Liver (tissue), 9 donors: ENCODE data around the gene IRF2. TPM values are rescaled to one million over a fixed set of nuclear protein-coding genes. Genes with fewer than 3 reads are reported as not detected.

Source experiments
- DNase-seq: peaks from one replicate; pipeline ENCODE4 v3.0.0-alpha.2; 2017; ENCODE audit warnings: low spot score
- H3K27ac ChIP-seq, 2 donors: one replicate each; pipeline ENCODE4 v1.7.0; 2013; ENCODE audit warnings: inconsistent platforms in 2 of 2, low read length in 2 of 2, control low read depth in 1 of 2, low read depth in 1 of 2, mild to moderate bottlenecking in 1 of 2
- H3K27me3 ChIP-seq, 4 donors: one replicate each; pipeline versions ENCODE4 v1.6.1 to v1.7.0; 2013; ENCODE audit warnings: low read length in 3 of 4, inconsistent platforms in 1 of 4, mild to moderate bottlenecking in 1 of 4, moderate library complexity in 1 of 4; ENCODE audit not compliant: control insufficient read depth in 4 of 4, insufficient read depth in 4 of 4
- H3K36me3 ChIP-seq, 4 donors: one replicate each; pipeline versions ENCODE4 v1.6.1 to v1.7.0; 2013; ENCODE audit warnings: low read length in 3 of 4, mild to moderate bottlenecking in 3 of 4, low read depth in 1 of 4, moderate library complexity in 1 of 4; ENCODE audit not compliant: control insufficient read depth in 4 of 4, insufficient read depth in 3 of 4
- H3K4me1 ChIP-seq, 4 donors: one replicate each; pipeline versions ENCODE4 v1.6.1 to v1.7.0; 2013; ENCODE audit warnings: low read length in 3 of 4, mild to moderate bottlenecking in 3 of 4, moderate library complexity in 1 of 4; ENCODE audit not compliant: control insufficient read depth in 4 of 4, insufficient read depth in 4 of 4
- H3K4me3 ChIP-seq, 3 donors: one replicate each; pipeline versions ENCODE4 v1.6.1 to v1.7.0; 2013; ENCODE audit warnings: low read length in 3 of 3, control low read depth in 1 of 3, low read depth in 1 of 3, mild to moderate bottlenecking in 1 of 3
- H3K9ac ChIP-seq, 2 donors: one replicate each; pipeline ENCODE4 v1.7.0; 2013; ENCODE audit warnings: low read length in 2 of 2, mild to moderate bottlenecking in 2 of 2, moderate library complexity in 2 of 2, control low read depth in 1 of 2, low read depth in 1 of 2
- H3K9me3 ChIP-seq, 4 donors: one replicate each; pipeline versions ENCODE4 v1.6.1 to v1.7.0; 2013; ENCODE audit warnings: low read length in 3 of 4; ENCODE audit not compliant: control insufficient read depth in 4 of 4
- ATF3 ChIP-seq: IDR thresholded peaks from 2 replicates; pipeline ENCODE4 v1.6.1; 2016; ENCODE audit warnings: antibody characterized with exemption
- CTCF ChIP-seq: fragments of 150-350 bp; IDR thresholded peaks from 2 replicates; pipeline ENCODE4 v1.5.1; 2017; ENCODE audit warnings: improper control_type of control experiment, low read depth, low read length; ENCODE audit not compliant: missing input control
- EGR1 ChIP-seq, 2 donors: IDR thresholded peaks; 2 replicates each; pipeline ENCODE4 v1.6.1; 2016 to 2018; ENCODE audit warnings: antibody characterized with exemption in 2 of 2, low read depth in 2 of 2
- FOXA1 ChIP-seq: IDR thresholded peaks from 2 replicates; pipeline ENCODE4 v1.6.1; 2016; ENCODE audit warnings: antibody characterized with exemption
- FOXA2 ChIP-seq: IDR thresholded peaks from 2 replicates; pipeline ENCODE4 v1.6.1; 2016; ENCODE audit warnings: antibody characterized with exemption
- GABPA ChIP-seq, 2 donors: IDR thresholded peaks in 1 of 2; conservative IDR thresholded peaks in 1 of 2; 2 replicates each; pipeline ENCODE4 v1.6.1; 2016; ENCODE audit warnings: antibody characterized with exemption in 2 of 2, mild to moderate bottlenecking in 1 of 2, moderate library complexity in 1 of 2
- HNF4A ChIP-seq, 2 donors: conservative IDR thresholded peaks; 2 replicates each; pipeline ENCODE4 v1.6.1; 2016; ENCODE audit warnings: antibody characterized with exemption in 2 of 2, mild to moderate bottlenecking in 2 of 2
- HNF4G ChIP-seq: IDR thresholded peaks from 2 replicates; pipeline ENCODE4 v1.6.1; 2016; ENCODE audit warnings: antibody characterized with exemption
- JUND ChIP-seq, 2 donors: IDR thresholded peaks; 2 replicates each; pipeline ENCODE4 v1.6.1; 2016; ENCODE audit warnings: antibody characterized with exemption in 2 of 2
- MAX ChIP-seq: IDR thresholded peaks from 2 replicates; pipeline ENCODE4 v1.6.1; 2016; ENCODE audit warnings: antibody characterized with exemption
- NR2F2 ChIP-seq: IDR thresholded peaks from 2 replicates; pipeline ENCODE4 v1.6.1; 2016; ENCODE audit warnings: antibody characterized with exemption
- RAD21 ChIP-seq, 2 donors: IDR thresholded peaks; 2 replicates each; pipeline ENCODE4 v1.6.1; 2016; ENCODE audit warnings: antibody characterized with exemption in 2 of 2, mild to moderate bottlenecking in 2 of 2
- REST ChIP-seq: IDR thresholded peaks from 2 replicates; pipeline ENCODE4 v1.6.1; 2016; ENCODE audit warnings: antibody characterized with exemption, mild to moderate bottlenecking
- RXRA ChIP-seq, 2 donors: IDR thresholded peaks; 2 replicates each; pipeline ENCODE4 v1.6.1; 2017 to 2018; ENCODE audit warnings: antibody characterized with exemption in 2 of 2, mild to moderate bottlenecking in 1 of 2
- SP1 ChIP-seq: IDR thresholded peaks from 2 replicates; pipeline ENCODE4 v1.6.1; 2018; ENCODE audit warnings: antibody characterized with exemption, mild to moderate bottlenecking
- TAF1 ChIP-seq: conservative IDR thresholded peaks from 2 replicates; pipeline ENCODE4 v1.6.1; 2016; ENCODE audit warnings: antibody characterized with exemption, mild to moderate bottlenecking
- YY1 ChIP-seq: IDR thresholded peaks from 2 replicates; pipeline ENCODE4 v1.6.1; 2016; ENCODE audit warnings: antibody characterized with exemption, mild to moderate bottlenecking
- ZBTB33 ChIP-seq: IDR thresholded peaks from 2 replicates; pipeline ENCODE4 v1.6.1; 2016; ENCODE audit warnings: antibody characterized with exemption
- WGBS: extraction: QIAGEN DNeasy Blood & Tissue Kit; methylation state at CpG from one replicate; pipeline ENCODE4 v1.1.7; 2013; 5-methylcytosine and 5-hydroxymethylcytosine counted together
- polyA plus RNA-seq, 2 donors: library from polyadenylated mRNA; stranded (reverse) in 1 of 2; unstranded in 1 of 2; fragments of 200-250 nt in 1 of 2; fragments of >200 nt in 1 of 2; fragmentation: Nextera tagmentation in 1 of 2; extraction: Ambion mirVana in 1 of 2; gene quantifications; one replicate each; pipeline versions ENCODE4 v1.2.1 to v1.2.3, GENCODE V29; 2013 to 2015
- total RNA-seq, 2 donors: library from RNA; depleted of rRNA; stranded (reverse); fragments of >200 nt; gene quantifications; one replicate each; pipeline ENCODE4 v1.2.3, GENCODE V29; 2014
- donor health status: healthy.
- donor health status: healthy.
- donor health status: healthy.
- donor health status: healthy.
- donor health status: healthy.

IRF2 gene
- total and polyA plus RNA-seq, 4 donors = 12.9 to 25.5 (median 22.2) TPM

- WGBS = 82% methylated on average over 6 of the region's 6 CpGs
- no peak for DNase-seq
Observed at GRCh38 chr4:184363258-184363657, 111.1 kb downstream of the IRF2 start.

GRCh38 chr4:184362396-184362795 is 112.0 kb downstream of the IRF2 start:
- H3K27me3 ChIP-seq = no peaks in the 10 kb centered on the region
- H3K4me3 ChIP-seq = no peak overlapping the region
- 78% methylated on average over 4 of the region's 4 CpGs for WGBS
- no peak overlapping the region for H3K9ac ChIP-seq
- DNase-seq = no peak
- peaks cover 0 to 3% (median 0%) of the 10 kb centered on the region in 4 donors for H3K36me3 ChIP-seq
- H3K9me3 ChIP-seq = no peaks in the 10 kb centered on the region
- TF ChIP-seq FOXA2 (no peak), REST (no peak), RXRA (IDR thresholded peaks at IDR 0.05) (no peak), MAX (no peak), JUND (IDR thresholded peaks at IDR 0.05) (no peak), HNF4A (conservative IDR thresholded peaks at IDR 0.05) (no peak), ZBTB33 (no peak), EGR1 (IDR thresholded peaks at IDR 0.05; ENCODE audit: low read depth in 2 of 2) (no peak), GABPA (IDR thresholded peaks at IDR 0.05 in 1 of 2, conservative IDR thresholded peaks at IDR 0.05 in 1 of 2) (no peak), FOXA1 (no peak), CTCF (no peak), TAF1 (no peak), SP1 (no peak), NR2F2 (no peak), HNF4G (no peak), ATF3 (no peak)
- H3K4me1 ChIP-seq = peaks cover 7 to 13% (median 7%) of the 10 kb centered on the region in 4 donors
- H3K27ac ChIP-seq = no peak overlapping the region

More at GRCh38 chr4:184363258-184363657, 111.1 kb downstream of the IRF2 start:
- peaks cover 0 to 3% (median 1%) of the 10 kb centered on the region in 4 donors for H3K36me3 ChIP-seq
- peaks cover 7 to 13% (median 7%) of the 10 kb centered on the region in 4 donors for H3K4me1 ChIP-seq
- H3K9ac ChIP-seq = no peak overlapping the region
- TF ChIP-seq FOXA1 (no peak), NR2F2 (no peak), RAD21 (IDR thresholded peaks at IDR 0.05) (no peak), CTCF (no peak), HNF4A (conservative IDR thresholded peaks at IDR 0.05) (no peak), MAX (no peak), FOXA2 (no peak), TAF1 (no peak), RXRA (IDR thresholded peaks at IDR 0.05) (no peak), HNF4G (no peak), YY1 (no peak)
- H3K27ac ChIP-seq = peak overlapping the region in 1 of 2 donors; percentile 60
- H3K27me3 ChIP-seq = no peaks in the 10 kb centered on the region
- H3K4me3 ChIP-seq = no peak overlapping the region
- H3K9me3 ChIP-seq = no peaks in the 10 kb centered on the region
